GM13976 (cell line): ENCODE data around the gene NREP.

ENCODE experiments used
- DNase-seq: peaks from one replicate; pipeline ENCODE4 v3.0.0; 2012; ENCODE audit warnings: low spot score
- in situ Hi-C: fragments of 300-500 bp; cut with MboI; formaldehyde crosslinking; loops from one replicate; pipeline ENCODE4 v1.12.0; 2022; ENCODE audit warnings: low sequenced_read_pairs, mixed read lengths, inconsistent platforms; ENCODE audit not compliant: unreplicated experiment
- TF ChIP-seq, protein P1 (sequence below): IDR thresholded peaks from 2 replicates; pipeline ENCODE4 v1.5.1; 2012; ENCODE audit warnings: borderline replicate concordance, mild to moderate bottlenecking; ENCODE audit not compliant: insufficient read depth; ENCODE audit errors: extremely low read depth, missing control alignments, control extremely low read depth

Gene NREP

DNA sequence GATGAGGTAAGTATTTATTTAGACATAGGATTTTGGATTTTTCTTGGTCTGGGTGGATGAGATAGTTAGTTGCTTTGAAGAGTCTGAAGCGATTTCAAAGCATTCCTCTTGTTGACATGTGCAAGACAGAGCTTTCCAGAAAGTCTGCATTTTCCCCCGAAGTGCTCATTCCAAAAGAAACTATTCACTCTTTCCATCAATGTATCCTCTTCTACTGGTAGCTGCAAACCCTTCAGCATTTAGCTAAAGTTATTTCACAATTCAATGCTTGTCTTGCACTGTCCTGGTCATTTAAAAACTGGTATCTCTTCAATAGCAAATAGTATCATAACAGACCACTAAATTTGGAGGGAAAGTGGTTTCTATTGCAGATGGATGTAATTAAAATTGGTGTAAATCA, 13.0 kb downstream of the NREP start:
- in situ Hi-C loops = no loop called here
- DNase-seq = no peak
- TF ChIP-seq, protein P1, sequence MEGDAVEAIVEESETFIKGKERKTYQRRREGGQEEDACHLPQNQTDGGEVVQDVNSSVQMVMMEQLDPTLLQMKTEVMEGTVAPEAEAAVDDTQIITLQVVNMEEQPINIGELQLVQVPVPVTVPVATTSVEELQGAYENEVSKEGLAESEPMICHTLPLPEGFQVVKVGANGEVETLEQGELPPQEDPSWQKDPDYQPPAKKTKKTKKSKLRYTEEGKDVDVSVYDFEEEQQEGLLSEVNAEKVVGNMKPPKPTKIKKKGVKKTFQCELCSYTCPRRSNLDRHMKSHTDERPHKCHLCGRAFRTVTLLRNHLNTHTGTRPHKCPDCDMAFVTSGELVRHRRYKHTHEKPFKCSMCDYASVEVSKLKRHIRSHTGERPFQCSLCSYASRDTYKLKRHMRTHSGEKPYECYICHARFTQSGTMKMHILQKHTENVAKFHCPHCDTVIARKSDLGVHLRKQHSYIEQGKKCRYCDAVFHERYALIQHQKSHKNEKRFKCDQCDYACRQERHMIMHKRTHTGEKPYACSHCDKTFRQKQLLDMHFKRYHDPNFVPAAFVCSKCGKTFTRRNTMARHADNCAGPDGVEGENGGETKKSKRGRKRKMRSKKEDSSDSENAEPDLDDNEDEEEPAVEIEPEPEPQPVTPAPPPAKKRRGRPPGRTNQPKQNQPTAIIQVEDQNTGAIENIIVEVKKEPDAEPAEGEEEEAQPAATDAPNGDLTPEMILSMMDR = no peak

DNA sequence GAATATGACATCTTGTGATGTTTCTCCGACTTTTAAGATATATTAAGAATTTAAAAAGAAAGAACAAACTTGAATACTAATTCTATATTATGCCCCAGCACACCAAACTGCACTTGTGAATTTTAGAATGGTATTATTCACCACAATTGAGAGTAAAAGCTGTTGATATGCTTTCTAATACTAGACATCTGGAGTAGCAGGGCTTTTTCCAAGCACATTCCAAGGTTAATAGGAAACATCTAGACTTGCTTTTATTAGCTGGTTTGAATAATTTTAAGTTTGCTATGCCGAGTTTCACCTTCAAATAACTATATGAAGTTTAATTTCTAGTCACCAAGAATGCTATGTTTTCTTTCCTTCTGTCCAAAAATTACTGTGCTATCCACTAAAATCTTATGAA, 13.5 kb downstream of the NREP start:
- in situ Hi-C loops = no loop called here
- DNase-seq = no peak
- TF ChIP-seq, protein P1 = no peak

DNA sequence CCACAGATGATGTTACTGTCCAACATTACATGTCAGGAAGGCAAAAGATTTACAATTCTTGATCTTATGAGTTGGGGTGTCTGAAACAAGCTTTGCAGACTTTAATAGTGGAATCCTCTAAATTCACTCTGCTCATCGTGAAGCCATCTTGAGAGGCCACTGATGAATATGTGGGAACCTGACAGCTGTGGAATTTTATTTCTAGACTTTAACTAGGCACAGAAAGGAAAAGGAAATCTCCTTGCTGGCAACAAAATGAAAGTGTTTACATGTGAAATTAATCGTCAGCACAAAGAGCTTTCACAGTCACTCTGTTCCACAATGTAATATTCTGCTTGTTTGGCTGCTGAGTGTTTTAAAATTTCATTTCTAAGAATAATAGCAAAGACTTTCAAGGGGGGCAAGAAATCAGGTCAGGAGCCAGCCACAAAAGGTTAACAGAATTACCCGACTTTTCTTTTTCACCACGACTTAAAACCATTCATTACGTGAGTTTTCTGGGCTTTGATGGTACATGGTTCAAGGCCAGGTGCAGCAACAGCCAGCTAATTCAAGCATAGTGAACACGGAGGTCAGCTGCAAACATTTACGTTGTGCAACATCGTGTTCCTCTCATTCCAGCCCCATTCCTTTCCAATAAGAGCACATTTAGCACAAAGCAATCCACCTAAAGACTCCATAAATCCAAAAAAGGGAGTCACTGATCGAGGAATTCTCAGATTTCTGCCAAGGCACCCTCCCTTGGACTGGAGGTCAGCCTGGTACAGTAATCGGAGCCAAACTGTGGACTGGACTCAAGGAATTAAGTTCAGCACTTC, 14.6 kb downstream of the NREP start:
- no peak for DNase-seq
- TF ChIP-seq, protein P1 = no peak
- in situ Hi-C loops = no loop called here

DNA sequence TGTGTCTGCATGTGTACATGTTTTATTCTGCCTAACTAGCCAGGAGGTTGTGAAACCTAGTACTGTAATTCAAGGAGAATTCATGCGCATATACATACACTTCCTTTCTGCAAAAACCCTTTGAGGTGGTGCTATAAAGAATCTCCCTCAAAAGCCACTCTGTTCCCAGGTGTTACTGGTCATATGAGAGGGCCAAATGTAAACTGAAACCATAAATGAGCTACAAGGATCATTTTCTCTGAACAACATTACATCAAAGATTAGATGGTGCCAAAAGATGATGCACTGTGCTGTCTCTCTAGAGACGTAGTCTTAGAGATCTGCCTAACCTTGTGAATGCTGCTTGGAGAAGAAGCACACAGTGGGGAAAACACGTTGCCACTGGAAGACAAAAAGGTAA, 15.7 kb downstream of the NREP start:
- TF ChIP-seq, protein P1 = no peak
- DNase-seq = no peak
- in situ Hi-C loops = no loop called here

DNA sequence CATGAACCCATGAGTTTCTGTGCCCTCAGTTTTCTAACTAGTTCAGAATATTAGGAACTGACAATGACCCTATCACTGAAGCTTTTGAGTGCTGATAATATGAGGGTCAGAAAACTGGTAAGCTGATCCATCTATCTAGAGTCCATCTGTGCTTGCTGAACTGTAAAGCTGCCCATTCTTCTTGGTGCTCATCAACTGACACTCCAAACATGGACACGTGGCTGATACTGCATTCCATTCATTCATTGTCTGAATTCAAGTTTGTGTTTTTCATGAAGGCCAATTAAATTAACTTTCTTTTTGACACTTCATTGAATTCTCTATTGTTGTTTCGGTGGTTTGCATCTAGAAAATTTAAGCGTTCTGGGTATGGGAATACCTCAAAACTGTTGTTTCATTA, 17.6 kb downstream of the NREP start:
- DNase-seq = no peak
- TF ChIP-seq, protein P1 = no peak
- in situ Hi-C loops = no loop called here

DNA sequence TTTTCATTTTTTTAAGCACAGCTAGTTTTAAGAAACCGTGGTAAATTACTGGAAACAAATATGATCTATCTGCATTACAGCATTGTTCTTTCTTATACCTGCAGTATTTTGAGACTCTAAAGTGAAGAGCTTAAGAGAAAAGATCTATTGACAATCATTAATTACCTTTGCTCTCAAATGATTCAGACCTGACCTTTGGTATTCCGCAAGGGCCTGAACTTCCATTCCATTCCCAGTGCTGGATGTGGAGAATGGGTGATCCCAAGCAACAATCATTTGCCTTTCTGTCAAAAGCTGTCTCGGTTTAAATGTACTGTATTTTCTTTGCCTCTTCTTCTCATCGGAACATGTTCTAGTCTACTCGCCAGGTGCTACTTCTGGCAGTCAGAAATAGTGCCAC, 18.9 kb downstream of the NREP start:
- TF ChIP-seq, protein P1 = no peak
- DNase-seq = no peak
- in situ Hi-C loops = no loop called here
